Right cardiac atrium (tissue), 5 donors: ENCODE measurements around the gene ZIC1. TPM values are rescaled to one million over a fixed set of nuclear protein-coding genes. Genes with fewer than 3 reads are reported as not detected.

Source experiments
- ATAC-seq, 2 donors: fragments of 200-7000 bp; cut with Tn5 transposase; one replicate each; pipeline versions ENCODE4 v1.8.0 to v1.9.1; 2020; ENCODE audit warnings: moderate library complexity in 2 of 2, mild to moderate bottlenecking in 1 of 2
- DNase-seq, 3 donors: peaks; one replicate each; pipeline ENCODE4 v3.0.0-alpha.2; 2020
- H3K27ac ChIP-seq: one replicate; pipeline ENCODE4 v1.5.1; 2013; ENCODE audit warnings: mild to moderate bottlenecking, low read length, control low read depth, moderate library complexity
- H3K27me3 ChIP-seq: one replicate; pipeline ENCODE4 v1.6.1; 2013; ENCODE audit not compliant: control insufficient read depth, insufficient read depth
- H3K4me1 ChIP-seq: one replicate; pipeline ENCODE4 v1.6.1; 2013; ENCODE audit warnings: low read length; ENCODE audit not compliant: control insufficient read depth, insufficient read depth
- H3K4me3 ChIP-seq: one replicate; pipeline ENCODE4 v1.5.1; 2013; ENCODE audit warnings: low read length, control low read depth
- H3K9me3 ChIP-seq: one replicate; pipeline ENCODE4 v1.6.1; 2013; ENCODE audit warnings: low read length; ENCODE audit not compliant: control insufficient read depth
- WGBS: extraction: QIAGEN DNeasy Blood & Tissue Kit; methylation state at CpG from one replicate; pipeline ENCODE4 v1.1.7; 2013; 5-methylcytosine and 5-hydroxymethylcytosine counted together
- intact Hi-C, 4 donors: fragments of 100-400 bp; cut with DNase I; formaldehyde crosslinking; loops; one replicate each; pipeline versions ENCODE4 v1.11.0 to v1.14.0; 2022 to 2023
- polyA plus RNA-seq: library from polyadenylated mRNA; stranded (reverse); fragments of 200-250 nt; gene quantifications from one replicate; pipeline ENCODE4 v1.2.3, GENCODE V29; 2013
- total RNA-seq, 4 donors: library from RNA; stranded (reverse); fragmentation: NEBNext Ultra II Directional; extraction: Animal tissue kit (Norgen Biotek cat#: 25700); gene quantifications; one replicate each; pipeline ENCODE4 v1.2.1, GENCODE V29; 2021
- donor health status: healthy with polysubstance abuse.
- donor health status: DM: no; HTN: yes; CAD: no.
- donor health status: DM: no; HTN: no; CAD: no.
- donor health status: DM: no; HTN: yes; CAD: no; lungs with severe emphysema.
- donor health status: DM: yes; HTN: yes; CAD: no.

The ZIC1 gene
- total and polyA plus RNA-seq, 5 donors = 0.95 TPM; not detected in 4

DNA sequence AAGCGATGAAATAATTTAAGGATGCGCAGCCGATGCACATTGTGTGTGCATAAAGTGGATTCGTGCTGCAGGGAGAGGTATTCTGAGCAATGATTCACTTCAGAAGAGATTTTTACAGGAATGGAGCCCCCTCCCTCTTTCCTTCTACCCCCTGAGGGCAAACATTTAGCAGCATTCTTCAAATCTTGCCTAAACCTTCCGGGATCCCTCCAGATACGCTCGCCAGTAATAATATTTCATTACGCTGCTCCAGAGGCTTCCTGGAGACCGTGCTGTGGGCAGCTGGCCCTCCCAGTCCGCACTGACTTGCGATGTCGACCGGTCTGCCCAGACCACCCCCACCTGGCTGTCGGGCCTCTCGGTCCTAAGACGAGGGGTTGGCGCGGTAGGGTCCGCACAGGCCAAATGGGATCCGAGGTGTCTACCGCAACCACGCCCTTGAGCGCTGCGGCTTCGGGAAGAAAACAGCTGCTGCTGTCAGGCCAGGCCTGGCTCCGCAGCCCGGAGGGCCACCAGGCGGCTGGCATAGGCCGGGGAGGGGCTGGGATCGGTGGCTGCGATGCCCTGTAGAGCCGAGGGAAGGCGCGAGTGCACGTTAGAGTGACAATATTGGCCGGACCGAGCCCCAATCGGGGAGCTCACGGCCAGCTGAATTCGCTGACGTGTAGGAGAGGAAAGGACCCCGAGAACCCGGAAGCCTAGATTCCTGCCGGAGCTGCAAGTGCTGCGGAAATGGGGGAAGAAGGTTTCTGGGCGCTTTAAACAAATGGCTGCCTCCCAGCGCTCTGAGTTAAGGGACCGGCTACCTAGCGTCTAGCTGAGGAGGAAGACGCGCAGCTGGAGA is 17.2 kb upstream of the ZIC1 start:
- WGBS = 2% methylated on average over 51 of the region's 51 CpGs
- intact Hi-C loops = no loop called here
- peak; percentile 48 to 54 for ATAC-seq
- Histone ChIP-seq H3K27me3 (peaks cover 9% of the 10 kb centered on the region), H3K27ac (no peak overlapping the region), H3K4me1 (no peaks in the 10 kb centered on the region), H3K9me3 (no peaks in the 10 kb centered on the region), H3K4me3 (peak overlapping the region; percentile 66)
- peak in 1 of 3 donors; percentile 68 for DNase-seq

DNA sequence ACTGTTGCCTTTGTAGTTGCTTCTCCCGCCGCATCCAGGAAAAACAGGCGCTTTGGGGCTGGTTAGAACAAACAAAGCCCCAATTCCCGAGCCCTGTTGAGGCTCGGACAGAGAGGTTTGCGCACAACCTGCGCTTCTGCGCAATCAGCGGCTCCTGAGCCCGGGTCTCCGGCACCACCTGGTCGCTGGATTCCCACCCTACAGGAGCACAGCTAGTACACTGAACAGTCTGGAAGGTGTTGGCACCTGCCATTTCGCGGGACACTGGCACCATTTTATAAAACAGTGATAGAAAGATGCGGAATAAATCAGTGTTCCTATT is 16.6 kb upstream of the ZIC1 start:
- WGBS = 4% methylated on average over 15 of the region's 15 CpGs
- intact Hi-C loops = no loop called here
- ATAC-seq (no peak), DNase-seq (no peak)
- Histone ChIP-seq H3K27me3 (peaks cover 4% of the 10 kb centered on the region), H3K4me1 (no peaks in the 10 kb centered on the region), H3K9me3 (no peaks in the 10 kb centered on the region), H3K4me3 (peak overlapping the region; percentile 66), H3K27ac (no peak overlapping the region)

DNA sequence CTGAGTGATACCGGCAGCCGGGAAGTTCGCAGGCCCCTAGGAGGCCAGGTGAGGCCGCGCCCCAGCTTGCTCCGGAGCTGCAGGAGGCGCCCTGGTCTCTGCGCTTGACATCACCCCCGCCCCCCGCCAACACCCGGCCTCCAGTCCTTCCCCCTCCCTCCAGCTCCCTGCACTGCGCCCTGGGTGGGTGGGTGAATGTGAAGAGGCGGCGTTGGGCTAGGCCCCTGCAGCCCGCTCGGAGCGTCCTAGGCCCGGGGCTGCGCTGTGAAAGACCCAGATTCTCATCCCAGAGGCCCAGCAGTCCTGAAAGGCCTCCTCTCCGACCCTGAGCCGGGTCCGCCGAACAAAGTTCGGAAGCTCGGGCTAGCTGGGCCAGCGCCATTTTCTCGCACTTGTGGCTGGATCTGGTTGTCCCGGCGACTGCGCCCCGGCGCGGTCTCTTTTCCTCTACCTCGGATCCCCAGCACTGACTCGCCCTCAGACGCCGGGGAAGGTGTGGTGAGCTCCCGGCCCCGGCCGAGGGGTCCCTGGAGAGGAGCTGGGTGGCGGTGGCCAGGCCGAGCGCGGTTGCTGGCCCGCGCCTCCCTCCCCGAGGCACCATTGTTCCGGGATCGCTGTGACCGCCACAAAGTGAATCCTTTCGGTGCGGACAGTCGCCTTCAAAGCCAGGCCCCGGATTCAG is 15.8 kb upstream of the ZIC1 start:
- intact Hi-C loops = no loop called here
- DNase-seq (peak in 1 of 3 donors; percentile 59), ATAC-seq (peak; percentile 33 to 36)
- Histone ChIP-seq H3K9me3 (no peaks in the 10 kb centered on the region), H3K4me1 (peaks cover 3% of the 10 kb centered on the region), H3K4me3 (peak overlapping the region; percentile 66), H3K27ac (no peak overlapping the region), H3K27me3 (peaks cover 8% of the 10 kb centered on the region)
- WGBS = 3% methylated on average over 54 of the region's 54 CpGs

DNA sequence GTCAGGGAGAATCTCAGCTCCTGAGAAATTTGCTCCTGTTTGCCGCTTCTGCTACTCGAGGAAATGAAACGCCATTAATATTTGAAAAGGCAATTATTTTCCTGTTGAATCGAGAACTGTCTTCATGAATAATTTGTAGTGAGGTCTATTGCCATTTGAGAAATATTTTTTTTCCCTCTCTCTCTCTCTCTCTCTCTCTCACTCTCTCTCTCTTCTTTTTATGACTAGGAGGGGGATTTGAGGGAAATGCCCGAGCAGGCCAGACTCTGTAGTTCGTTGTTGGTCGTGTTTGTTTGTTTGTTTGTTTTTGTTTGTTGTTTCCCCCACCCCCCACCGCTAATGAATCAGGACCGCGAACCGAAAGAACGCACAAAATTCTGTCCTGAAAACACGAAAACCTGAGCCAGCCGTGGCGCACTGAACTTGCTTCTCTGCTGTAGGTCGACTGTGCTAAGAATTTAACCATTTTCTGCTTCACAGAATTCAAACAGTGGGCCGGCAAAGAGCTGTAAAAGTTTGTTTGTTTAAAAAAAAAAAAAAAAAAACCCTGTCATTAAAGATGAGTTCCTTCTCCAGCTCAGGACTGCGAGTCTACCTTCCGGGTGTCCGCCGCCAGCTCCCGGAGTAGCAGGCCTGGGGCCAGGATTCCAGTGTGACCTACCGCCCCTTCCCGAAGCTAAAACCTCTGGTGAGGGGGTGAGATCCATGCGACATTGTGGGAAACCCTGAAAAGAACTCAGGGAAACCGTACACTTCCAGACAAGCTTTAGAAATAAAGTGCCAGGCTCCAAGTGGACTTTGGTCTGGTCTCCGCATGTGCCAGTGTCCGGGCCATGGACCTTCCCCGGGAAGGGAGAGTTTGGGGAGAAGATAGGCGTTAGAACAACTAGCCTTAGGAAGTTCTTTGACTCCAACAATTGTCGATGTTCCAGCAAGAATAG is 15.0 kb upstream of the ZIC1 start:
- no peak for ATAC-seq
- H3K4me3 ChIP-seq = peak overlapping the region; percentile 66
- WGBS = 11% methylated on average over 31 of the region's 31 CpGs
- H3K4me1 ChIP-seq = peaks cover 3% of the 10 kb centered on the region
- no peak for DNase-seq
- intact Hi-C loops = no loop called here
- no peak overlapping the region for H3K27ac ChIP-seq
- no peaks in the 10 kb centered on the region for H3K9me3 ChIP-seq
- peaks cover 8% of the 10 kb centered on the region for H3K27me3 ChIP-seq

GRCh38 chr3:147394884-147395225 is 14.3 kb upstream of the ZIC1 start:
- intact Hi-C loops = no loop called here
- no peak overlapping the region for H3K4me3 ChIP-seq
- no peaks in the 10 kb centered on the region for H3K9me3 ChIP-seq
- DNase-seq (no peak), ATAC-seq (no peak)
- WGBS = 21% methylated on average over 5 of the region's 5 CpGs
- H3K27me3 ChIP-seq = peaks cover 8% of the 10 kb centered on the region
- H3K4me1 ChIP-seq = peaks cover 3% of the 10 kb centered on the region
- H3K27ac ChIP-seq = no peak overlapping the region

DNA sequence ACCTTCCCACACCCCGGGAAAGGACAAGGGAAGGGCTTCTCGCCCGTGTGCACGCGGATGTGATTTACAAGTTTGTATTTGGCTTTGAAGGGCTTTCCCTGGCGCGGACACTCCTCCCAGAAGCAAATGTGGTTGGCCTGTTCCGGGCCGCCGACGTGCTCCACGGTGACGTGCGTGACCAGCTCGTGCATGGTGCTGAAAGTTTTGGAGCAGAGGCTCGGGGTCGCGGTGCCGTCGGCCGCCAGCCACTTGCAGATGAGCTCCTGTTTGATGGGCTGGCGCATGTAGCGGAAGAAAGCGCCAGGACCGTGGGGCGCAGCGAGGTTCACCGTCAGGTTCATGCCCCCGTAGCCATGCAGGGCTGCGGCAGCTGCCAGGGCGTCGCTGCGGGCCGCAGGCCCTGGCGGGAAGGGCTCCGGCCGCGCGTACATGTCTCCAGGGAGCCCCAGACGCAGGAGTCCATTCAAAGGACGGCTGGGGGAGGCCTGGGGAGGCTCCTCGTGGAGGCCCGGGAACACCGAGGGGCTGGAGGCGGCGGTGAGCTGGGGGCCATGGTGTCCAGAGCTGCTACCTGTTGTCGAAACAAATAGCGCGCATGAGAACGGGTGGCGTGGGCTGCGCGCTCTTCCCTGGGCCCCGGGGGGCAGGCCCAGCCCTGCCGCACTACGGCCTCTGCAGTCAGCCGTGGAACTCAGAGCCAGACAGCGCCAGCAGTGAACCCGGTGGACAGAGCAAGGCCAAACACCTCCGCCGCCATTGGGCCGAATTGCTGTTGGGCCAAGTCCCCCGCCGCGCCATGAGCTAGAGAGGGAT is 13.1 kb upstream of the ZIC1 start:
- H3K4me1 ChIP-seq = peaks cover 3% of the 10 kb centered on the region
- intact Hi-C loops = no loop called here
- ATAC-seq (no peak), DNase-seq (no peak)
- H3K4me3 ChIP-seq = no peak overlapping the region
- no peak overlapping the region for H3K27ac ChIP-seq
- H3K27me3 ChIP-seq = peaks cover 14% of the 10 kb centered on the region
- WGBS = 5% methylated on average over 65 of the region's 65 CpGs
- no peaks in the 10 kb centered on the region for H3K9me3 ChIP-seq

- H3K4me3 ChIP-seq = no peak overlapping the region
- H3K27ac ChIP-seq = no peak overlapping the region
- intact Hi-C loops = no loop called here
- peaks cover 3% of the 10 kb centered on the region for H3K4me1 ChIP-seq
- no peak for DNase-seq
- WGBS = 3% methylated on average over 17 of the region's 17 CpGs
- no peaks in the 10 kb centered on the region for H3K9me3 ChIP-seq
- peaks cover 14% of the 10 kb centered on the region for H3K27me3 ChIP-seq
- ATAC-seq = no peak
These were observed 12.5 kb upstream of the ZIC1 start for GRCh38 chr3:147396712-147397046.

DNA sequence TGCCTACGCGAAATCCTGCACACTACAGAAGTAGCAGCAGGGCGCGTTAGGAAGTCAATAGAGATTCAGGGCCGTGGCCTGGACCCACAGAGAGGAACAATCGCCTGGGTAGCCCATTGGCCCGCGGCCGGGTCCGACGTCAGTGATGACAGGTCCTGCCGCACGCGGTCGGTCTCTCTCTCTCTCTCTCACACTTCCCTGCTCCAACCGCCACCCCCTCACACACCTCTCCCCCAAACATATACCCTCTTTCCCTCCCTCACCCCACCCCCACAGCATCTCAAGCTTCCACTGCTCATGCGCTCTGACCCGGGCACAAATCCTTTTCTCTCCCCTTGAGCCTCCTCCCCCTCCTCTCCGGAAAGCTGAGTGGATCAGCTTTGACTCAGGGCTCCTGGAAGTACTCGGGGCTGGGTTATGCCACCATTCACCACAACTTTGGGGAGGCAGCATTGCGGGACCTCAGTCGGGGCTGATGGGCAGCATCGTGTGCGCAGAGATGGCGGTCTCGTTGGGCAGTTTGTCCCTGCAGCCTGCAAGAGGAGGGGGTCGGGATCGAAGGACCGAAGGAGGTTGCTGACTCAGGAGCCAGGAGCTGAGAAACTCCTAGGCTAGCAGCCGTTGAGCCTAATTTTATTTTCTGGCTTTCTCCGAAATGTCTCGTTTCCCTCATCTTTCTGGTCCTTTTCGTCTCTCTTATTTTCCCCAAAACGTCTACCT is 11.8 kb upstream of the ZIC1 start:
- Histone ChIP-seq H3K27me3 (peaks cover 15% of the 10 kb centered on the region), H3K4me3 (peak overlapping the region; percentile 15), H3K9me3 (no peaks in the 10 kb centered on the region), H3K27ac (no peak overlapping the region), H3K4me1 (peaks cover 3% of the 10 kb centered on the region)
- no peak for ATAC-seq
- 4% methylated on average over 34 of the region's 34 CpGs for WGBS
- intact Hi-C loops = no loop called here
- no peak for DNase-seq

- H3K9me3 ChIP-seq = no peaks in the 10 kb centered on the region
- intact Hi-C loops = no loop called here
- DNase-seq = no peak
- WGBS = 17% methylated on average over 46 of the region's 46 CpGs
- no peak for ATAC-seq
- no peak overlapping the region for H3K4me3 ChIP-seq
- no peak overlapping the region for H3K27ac ChIP-seq
- H3K27me3 ChIP-seq = peaks cover 16% of the 10 kb centered on the region
- peaks cover 3% of the 10 kb centered on the region for H3K4me1 ChIP-seq
These were observed 11.0 kb upstream of the ZIC1 start for GRCh38 chr3:147397875-147398812.
